Fibroblast of gingiva (primary cell): Measurements from ENCODE around the gene GSTA3.
"Not testable (repeated sequence)": the region's sequence is repeated elsewhere in the genome, so short reads cannot be mapped to it uniquely, and the experiment has no call there.

Experiments used
- DNase-seq: peaks from one replicate; pipeline ENCODE4 v3.0.0-alpha.2; 2011; ENCODE audit warnings: low read depth

GSTA3 gene

GRCh38 chr6:52910091-52910490, 593 bp upstream of the GSTA3 start:
- DNase-seq = no peak

- DNase-seq = no peak
Observed at GRCh38 chr6:52909131-52909530, 367 bp downstream of the GSTA3 start.

- DNase-seq = no peak
Observed at GRCh38 chr6:52908526-52908925, 972 bp downstream of the GSTA3 start.

- DNase-seq = no peak
Observed at GRCh38 chr6:52904562-52905279, 4.8 kb downstream of the GSTA3 start.

GRCh38 chr6:52900536-52900935, 9.0 kb downstream of the GSTA3 start:
- no peak for DNase-seq

GRCh38 chr6:52895790-52896189, 13.7 kb downstream of the GSTA3 start:
- not testable (repeated sequence) for DNase-seq

GRCh38 chr6:52894285-52894684, 15.2 kb downstream of the GSTA3 start:
- no peak for DNase-seq

GRCh38 chr6:52893803-52894202, 15.7 kb downstream of the GSTA3 start:
- no peak for DNase-seq

- no peak for DNase-seq
Observed at GRCh38 chr6:52893221-52893620, 16.3 kb downstream of the GSTA3 start.

- no peak for DNase-seq
Observed at GRCh38 chr6:52890018-52890417, 19.5 kb downstream of the GSTA3 start.

- no peak for DNase-seq
Observed at GRCh38 chr6:52887910-52888524, 21.5 kb downstream of the GSTA3 start.

GRCh38 chr6:52881996-52882841, 27.3 kb downstream of the GSTA3 start:
- DNase-seq = peak; percentile 66

- DNase-seq = no peak
Observed at GRCh38 chr6:52881662-52881995, 27.9 kb downstream of the GSTA3 start.

- no peak for DNase-seq
Observed at GRCh38 chr6:52877786-52878185, 31.7 kb downstream of the GSTA3 start.

- peak; percentile 41 for DNase-seq
Observed at GRCh38 chr6:52877168-52877567, 32.3 kb downstream of the GSTA3 start.

GRCh38 chr6:52876056-52876787, 33.3 kb downstream of the GSTA3 start:
- no peak for DNase-seq

GRCh38 chr6:52872031-52872430, 37.5 kb downstream of the GSTA3 start:
- no peak for DNase-seq

- no peak for DNase-seq
Observed at GRCh38 chr6:52871621-52872020, 37.9 kb downstream of the GSTA3 start.

- DNase-seq = peak; percentile 21
Observed at GRCh38 chr6:52870335-52871091, 39.0 kb downstream of the GSTA3 start.

- DNase-seq = not testable (repeated sequence)
Observed at GRCh38 chr6:52868899-52869298, 40.6 kb downstream of the GSTA3 start.

GRCh38 chr6:52868240-52868639, 41.3 kb downstream of the GSTA3 start:
- DNase-seq = no peak

- DNase-seq = not testable (repeated sequence)
Observed at GRCh38 chr6:52861151-52861550, 48.3 kb downstream of the GSTA3 start.
